HL-60 (cell line): ENCODE data around the gene COX8C.

ENCODE experiments used
- DNase-seq, 2 experiments: peaks; one replicate each; pipeline ENCODE4 v3.0.0-alpha.2; 2010 to 2020; ENCODE audit warnings: low read depth in 1 of 2, low spot score in 1 of 2
- H3K27ac ChIP-seq: fragments of 250-450 bp; sonication (Bioruptor Pico); replicated peaks from 2 replicates; pipeline ENCODE4 v1.5.1; 2020; ENCODE audit warnings: mild to moderate bottlenecking, moderate library complexity
- H3K27me3 ChIP-seq: fragments of 250-450 bp; sonication (Bioruptor Pico); 2 replicates; pipeline ENCODE4 v1.5.1; 2021; ENCODE audit warnings: mild to moderate bottlenecking, moderate library complexity; ENCODE audit not compliant: insufficient read depth, poor library complexity, severe bottlenecking
- H3K4me3 ChIP-seq: replicated peaks from 2 replicates; pipeline ENCODE4 v1.5.1; 2011; ENCODE audit warnings: mild to moderate bottlenecking, control low read depth, low read length; ENCODE audit not compliant: insufficient read depth
- GABPA ChIP-seq: IDR thresholded peaks from 2 replicates; pipeline ENCODE4 v1.6.1; 2012; ENCODE audit warnings: low read depth
- POLR2AphosphoS5 ChIP-seq: IDR thresholded peaks from 2 replicates; pipeline ENCODE4 v1.6.1; 2012; ENCODE audit warnings: low read depth
- SPI1 ChIP-seq: IDR thresholded peaks from 2 replicates; pipeline ENCODE4 v1.6.1; 2012; ENCODE audit warnings: low read depth, mild to moderate bottlenecking, borderline replicate concordance
- TF ChIP-seq, protein P1 (sequence below): IDR thresholded peaks from 2 replicates; pipeline ENCODE4 v1.6.1; 2012; ENCODE audit warnings: low read depth; ENCODE audit not compliant: insufficient replicate concordance
- TF ChIP-seq, protein P2 (sequence below): IDR thresholded peaks from one replicate; pipeline ENCODE4 v1.5.1; 2011; ENCODE audit warnings: low read length, control low read depth, inconsistent platforms; ENCODE audit not compliant: insufficient read depth

COX8C gene

DNA sequence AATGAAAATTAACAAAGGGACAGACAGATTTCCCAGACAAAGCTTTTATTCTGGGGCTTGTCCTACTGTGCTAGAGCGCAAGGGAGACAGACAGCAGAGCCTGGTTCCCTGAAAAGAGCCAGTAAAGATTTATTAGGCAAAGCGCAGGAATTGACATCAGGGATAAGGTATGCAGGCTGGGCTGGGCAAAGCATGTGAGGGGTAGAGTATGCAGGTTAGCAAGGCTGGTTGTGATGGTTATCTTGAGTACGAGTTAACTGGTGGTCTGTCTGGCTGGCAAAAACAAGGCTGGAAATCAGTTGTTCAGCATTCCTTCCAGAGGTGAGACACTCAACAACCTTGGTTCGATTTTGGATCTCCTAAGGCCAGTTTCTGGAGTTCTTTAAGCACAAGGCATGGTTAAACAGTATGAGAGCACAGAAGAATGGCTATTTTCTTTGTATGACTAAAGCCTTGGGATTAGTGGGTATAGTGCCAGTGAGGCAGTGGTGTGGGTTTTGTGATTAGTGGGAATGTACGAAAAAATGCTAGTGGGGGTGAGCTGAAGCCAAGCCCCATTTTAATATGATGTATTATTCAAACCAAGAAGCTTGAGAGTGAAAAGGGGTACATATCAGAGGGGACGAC is 45.0 kb upstream of the COX8C start:
- TF ChIP-seq POLR2AphosphoS5 (no peak), GABPA (no peak), SPI1 (no peak)
- TF ChIP-seq, protein P1, sequence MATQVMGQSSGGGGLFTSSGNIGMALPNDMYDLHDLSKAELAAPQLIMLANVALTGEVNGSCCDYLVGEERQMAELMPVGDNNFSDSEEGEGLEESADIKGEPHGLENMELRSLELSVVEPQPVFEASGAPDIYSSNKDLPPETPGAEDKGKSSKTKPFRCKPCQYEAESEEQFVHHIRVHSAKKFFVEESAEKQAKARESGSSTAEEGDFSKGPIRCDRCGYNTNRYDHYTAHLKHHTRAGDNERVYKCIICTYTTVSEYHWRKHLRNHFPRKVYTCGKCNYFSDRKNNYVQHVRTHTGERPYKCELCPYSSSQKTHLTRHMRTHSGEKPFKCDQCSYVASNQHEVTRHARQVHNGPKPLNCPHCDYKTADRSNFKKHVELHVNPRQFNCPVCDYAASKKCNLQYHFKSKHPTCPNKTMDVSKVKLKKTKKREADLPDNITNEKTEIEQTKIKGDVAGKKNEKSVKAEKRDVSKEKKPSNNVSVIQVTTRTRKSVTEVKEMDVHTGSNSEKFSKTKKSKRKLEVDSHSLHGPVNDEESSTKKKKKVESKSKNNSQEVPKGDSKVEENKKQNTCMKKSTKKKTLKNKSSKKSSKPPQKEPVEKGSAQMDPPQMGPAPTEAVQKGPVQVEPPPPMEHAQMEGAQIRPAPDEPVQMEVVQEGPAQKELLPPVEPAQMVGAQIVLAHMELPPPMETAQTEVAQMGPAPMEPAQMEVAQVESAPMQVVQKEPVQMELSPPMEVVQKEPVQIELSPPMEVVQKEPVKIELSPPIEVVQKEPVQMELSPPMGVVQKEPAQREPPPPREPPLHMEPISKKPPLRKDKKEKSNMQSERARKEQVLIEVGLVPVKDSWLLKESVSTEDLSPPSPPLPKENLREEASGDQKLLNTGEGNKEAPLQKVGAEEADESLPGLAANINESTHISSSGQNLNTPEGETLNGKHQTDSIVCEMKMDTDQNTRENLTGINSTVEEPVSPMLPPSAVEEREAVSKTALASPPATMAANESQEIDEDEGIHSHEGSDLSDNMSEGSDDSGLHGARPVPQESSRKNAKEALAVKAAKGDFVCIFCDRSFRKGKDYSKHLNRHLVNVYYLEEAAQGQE, result no peak
- TF ChIP-seq, protein P2, sequence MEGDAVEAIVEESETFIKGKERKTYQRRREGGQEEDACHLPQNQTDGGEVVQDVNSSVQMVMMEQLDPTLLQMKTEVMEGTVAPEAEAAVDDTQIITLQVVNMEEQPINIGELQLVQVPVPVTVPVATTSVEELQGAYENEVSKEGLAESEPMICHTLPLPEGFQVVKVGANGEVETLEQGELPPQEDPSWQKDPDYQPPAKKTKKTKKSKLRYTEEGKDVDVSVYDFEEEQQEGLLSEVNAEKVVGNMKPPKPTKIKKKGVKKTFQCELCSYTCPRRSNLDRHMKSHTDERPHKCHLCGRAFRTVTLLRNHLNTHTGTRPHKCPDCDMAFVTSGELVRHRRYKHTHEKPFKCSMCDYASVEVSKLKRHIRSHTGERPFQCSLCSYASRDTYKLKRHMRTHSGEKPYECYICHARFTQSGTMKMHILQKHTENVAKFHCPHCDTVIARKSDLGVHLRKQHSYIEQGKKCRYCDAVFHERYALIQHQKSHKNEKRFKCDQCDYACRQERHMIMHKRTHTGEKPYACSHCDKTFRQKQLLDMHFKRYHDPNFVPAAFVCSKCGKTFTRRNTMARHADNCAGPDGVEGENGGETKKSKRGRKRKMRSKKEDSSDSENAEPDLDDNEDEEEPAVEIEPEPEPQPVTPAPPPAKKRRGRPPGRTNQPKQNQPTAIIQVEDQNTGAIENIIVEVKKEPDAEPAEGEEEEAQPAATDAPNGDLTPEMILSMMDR, result no peak
- Histone ChIP-seq H3K27me3 (no peaks in the 10 kb centered on the region), H3K27ac (no peak overlapping the region), H3K4me3 (no peak overlapping the region)
- no peak for DNase-seq

DNA sequence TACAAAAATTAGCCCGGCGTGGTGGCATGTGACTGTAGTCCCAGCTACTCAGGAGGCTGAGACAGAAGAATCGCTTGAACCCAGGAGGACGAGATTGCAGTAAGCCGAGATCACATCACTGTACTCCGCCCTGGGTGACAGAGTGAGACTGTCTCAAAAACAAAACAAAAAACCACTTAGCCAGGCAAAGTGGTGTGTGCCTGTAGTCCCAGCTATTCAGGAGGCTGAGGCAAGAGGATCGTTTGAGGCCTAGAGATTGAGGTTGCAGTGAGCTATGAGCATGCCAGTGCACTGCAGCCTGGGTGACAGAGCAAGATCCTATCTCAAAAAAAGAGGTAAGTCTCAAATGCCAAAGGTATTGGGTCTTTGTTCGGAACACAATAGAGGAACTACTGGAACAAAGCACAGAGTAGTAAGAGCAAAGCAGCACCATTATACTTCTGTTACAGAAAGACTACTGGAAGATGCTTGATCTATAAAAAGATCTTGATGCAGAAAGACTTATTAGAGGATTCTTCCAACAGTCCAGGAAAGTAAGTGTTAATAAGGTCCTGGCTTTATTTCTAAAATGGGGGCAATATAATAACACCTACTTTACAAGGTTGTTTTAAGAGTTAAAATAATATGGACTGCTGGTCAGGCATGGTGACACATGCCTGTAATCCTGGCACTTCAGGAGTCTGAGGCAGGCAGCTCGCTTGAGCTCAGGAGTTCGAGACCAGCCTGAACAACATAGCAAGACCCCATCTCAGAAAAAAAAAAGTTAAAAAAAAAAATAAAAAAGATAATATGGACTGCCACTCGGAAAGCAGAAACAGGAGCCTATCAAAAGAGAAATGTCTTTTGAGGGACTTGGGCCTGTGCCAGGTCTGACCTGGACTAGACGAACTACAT is 44.0 kb upstream of the COX8C start:
- H3K27ac ChIP-seq, result no peak overlapping the region
- TF ChIP-seq, protein P2, result no peak
- H3K27me3 ChIP-seq, result no peaks in the 10 kb centered on the region
- DNase-seq, result no peak
- no peak overlapping the region for H3K4me3 ChIP-seq

DNA sequence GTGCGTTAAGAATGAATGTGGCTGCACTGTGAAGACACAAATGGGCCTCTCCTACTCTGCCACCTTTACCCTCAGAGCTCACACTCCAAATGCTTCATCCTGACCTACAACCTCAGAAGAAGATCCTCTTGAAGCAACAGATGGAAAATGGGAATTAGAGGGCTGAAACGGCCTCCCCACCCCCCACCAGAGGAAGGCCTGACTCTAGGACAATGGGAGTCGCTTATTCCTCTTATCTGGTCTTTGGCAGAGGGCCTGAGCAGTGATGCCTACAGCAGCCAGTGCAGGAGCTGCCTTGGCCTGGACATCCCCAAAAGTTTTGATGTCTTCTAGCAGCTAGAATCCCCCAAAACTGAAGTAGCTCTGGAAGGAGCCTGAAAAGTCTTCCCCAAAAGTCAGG is 43.3 kb upstream of the COX8C start:
- Histone ChIP-seq H3K4me3 (no peak overlapping the region), H3K27me3 (no peaks in the 10 kb centered on the region), H3K27ac (no peak overlapping the region)
- TF ChIP-seq, protein P1, result no peak
- TF ChIP-seq GABPA (no peak), POLR2AphosphoS5 (no peak), SPI1 (no peak)
- TF ChIP-seq, protein P2, result no peak
- no peak for DNase-seq
